CD4-positive, alpha-beta T cell treated with Interleukin-15 for 4 hours (primary cell): ENCODE data around the gene DOK3.

Experiments used
- DNase-seq: peaks from one replicate; pipeline ENCODE4 v3.0.0-alpha.2; 2020; ENCODE audit warnings: low spot score

The DOK3 gene

GRCh38 chr5:177479774-177480173 lies 29.9 kb downstream of the DOK3 start:
- no peak for DNase-seq

GRCh38 chr5:177478711-177479646 lies 30.6 kb downstream of the DOK3 start:
- DNase-seq, result no peak

DNA sequence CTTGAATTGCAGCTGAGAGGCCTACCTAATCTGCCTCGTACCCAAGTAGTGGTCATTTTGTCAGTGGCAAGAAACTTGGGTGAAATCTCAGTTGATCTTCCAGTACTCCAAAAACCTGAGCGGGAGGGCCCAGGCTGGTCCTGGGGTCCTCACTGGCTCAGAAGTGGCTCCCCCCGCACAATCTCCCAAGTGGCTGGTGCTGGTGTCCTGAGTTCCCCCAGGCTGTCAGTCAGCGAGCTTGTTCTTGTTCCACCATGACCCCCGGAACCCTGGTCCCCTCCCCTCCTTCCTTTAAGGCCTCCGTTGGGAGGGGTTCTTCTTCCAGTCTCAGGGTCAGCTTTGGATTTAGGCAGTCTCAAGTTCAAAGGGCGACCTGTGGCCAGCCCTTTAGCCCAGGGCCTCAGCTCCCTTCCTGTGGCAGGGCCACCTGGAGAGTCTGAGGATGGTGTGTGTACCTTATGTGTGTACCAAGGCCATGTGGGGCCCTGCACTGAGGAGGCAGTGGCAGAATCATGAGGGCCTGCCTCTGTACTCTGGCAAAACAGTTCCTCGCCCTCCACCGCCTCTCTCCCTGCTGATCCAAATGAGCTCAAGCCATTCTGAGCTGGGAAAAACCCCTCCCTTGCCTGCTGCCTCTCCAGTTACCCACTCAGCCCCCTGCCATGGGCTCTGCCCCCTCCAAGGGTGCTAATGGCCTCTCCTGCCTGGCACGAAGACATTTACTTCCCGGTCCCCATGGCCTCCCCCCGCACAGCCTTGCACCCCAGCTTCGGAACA lies 31.7 kb downstream of the DOK3 start:
- DNase-seq, result no peak

GRCh38 chr5:177476531-177477233 lies 32.9 kb downstream of the DOK3 start:
- no peak for DNase-seq

- DNase-seq, result no peak
Observed at GRCh38 chr5:177475563-177476427, 33.8 kb downstream of the DOK3 start.

DNA sequence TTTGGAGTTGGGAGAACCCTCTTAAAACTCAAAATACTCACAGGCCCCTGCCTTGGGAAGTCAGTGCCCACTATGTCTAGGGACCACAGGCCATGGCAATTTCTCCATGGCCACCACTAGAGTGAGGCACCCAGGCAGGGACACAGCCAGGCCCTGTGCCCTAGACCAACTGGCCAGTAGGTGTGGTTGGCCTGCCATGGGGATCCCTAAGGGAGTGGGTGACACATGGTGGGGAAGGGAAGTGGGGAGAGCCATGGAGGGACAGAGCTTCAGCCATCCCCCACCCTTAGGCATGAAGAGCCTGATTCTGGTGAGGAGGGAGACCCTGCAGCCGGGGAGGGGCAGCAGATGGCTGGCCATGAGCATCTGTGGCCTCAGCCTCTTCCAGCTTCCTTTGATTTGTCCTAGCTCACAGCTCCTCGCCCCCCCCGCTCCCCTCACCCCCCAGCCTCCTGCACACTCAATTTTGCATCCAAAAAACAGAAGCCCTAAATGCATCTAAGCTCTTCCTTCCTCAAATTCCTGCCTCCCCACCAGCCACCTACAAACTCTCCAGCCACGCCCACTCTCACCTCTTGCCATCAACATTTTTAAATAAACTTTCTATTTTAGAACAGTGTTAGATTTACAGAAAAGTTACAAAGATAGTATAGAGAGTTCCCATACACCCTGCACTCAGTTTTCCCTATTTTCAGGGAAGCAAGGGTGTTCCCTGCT lies 34.6 kb downstream of the DOK3 start:
- DNase-seq, result no peak

- DNase-seq, result no peak
Observed at GRCh38 chr5:177474002-177474476, 35.6 kb downstream of the DOK3 start.

DNA sequence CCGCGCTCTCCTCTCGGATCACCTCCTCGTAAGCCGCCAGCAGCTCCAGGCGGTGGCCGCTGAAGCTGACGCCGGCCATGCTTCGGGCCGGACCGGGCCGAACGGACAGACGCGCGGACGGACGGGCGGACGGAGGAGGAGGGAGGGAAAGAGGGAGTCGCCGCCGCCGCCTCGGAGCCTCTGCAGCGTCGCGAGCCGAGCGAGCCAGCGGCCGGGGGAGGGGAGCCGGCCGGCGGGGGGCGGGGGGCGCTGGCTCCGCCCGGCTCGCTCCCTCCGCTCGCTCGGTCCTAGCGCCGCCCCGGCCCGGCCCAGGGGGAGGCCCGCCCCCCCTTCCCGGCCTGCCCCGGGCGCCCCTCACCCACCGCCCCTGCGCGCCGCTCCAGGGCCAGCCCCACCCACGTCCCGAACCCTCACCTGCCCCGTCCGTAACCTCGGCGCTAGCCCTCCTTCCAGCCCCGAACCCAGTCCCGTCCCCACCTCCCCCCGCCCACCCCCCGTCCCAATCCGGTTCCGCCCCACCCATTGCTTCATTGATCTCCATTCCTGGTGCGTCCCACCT lies 36.1 kb downstream of the DOK3 start, which contains the start of gene DBN1:
Gene DBN1, minus strand, starts transcription at position 192 of the 559 bp plus-strand sequence. Its CDS starts 113 bp downstream, at position 79.
- DNase-seq, result no peak

DNA sequence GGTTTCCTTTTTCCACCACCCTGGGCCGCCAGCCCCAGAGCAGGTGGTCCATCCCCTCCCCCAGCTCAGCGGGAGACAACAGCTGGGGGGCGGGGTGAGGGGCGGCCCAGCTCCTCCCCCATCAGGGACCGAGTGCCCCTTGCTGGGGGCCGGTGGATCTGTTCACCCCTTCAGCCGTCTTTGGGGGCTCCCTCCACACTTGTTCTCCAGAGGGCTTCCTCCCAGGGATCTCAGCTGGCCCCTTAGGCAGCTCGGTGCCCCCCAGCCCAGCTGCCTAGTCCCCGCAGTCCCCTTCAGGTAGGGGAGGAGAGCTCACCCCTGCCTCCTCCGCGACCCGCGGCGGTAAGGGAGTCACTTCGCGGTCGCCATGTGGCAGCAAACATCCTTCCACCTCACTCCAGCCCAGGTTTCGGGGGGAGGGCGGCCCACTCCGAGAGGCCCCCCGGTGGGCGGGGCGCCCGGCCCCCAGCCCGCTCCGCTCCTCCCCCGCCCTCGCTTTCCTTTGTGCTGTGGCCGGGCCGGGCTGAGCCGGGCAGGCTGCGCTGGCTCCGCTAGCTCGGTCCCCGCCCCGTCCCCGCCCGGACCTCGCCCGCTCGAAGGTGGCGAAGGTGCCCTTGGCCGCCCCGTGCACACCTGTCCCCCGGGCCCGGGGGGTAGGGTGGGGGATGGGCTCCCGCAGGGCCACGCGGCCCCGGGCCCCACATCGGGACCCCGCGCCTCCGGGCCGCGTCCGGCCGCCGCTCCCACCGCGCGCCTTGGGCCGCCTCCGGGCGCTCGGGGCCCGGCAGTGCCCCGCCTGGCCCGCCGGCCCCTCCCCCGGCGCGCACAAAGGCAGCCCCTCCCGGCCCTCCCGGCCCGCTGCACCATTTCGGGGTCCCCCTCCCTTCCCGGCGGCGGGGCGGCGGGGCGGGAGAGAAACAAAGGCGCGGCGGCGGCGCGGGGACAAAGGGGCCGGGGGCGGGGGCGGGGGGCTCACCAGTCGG lies 36.9 kb downstream of the DOK3 start:
- DNase-seq, result peak; percentile 48

GRCh38 chr5:177471610-177472356 lies 37.8 kb downstream of the DOK3 start:
- DNase-seq, result peak; percentile 48

DNA sequence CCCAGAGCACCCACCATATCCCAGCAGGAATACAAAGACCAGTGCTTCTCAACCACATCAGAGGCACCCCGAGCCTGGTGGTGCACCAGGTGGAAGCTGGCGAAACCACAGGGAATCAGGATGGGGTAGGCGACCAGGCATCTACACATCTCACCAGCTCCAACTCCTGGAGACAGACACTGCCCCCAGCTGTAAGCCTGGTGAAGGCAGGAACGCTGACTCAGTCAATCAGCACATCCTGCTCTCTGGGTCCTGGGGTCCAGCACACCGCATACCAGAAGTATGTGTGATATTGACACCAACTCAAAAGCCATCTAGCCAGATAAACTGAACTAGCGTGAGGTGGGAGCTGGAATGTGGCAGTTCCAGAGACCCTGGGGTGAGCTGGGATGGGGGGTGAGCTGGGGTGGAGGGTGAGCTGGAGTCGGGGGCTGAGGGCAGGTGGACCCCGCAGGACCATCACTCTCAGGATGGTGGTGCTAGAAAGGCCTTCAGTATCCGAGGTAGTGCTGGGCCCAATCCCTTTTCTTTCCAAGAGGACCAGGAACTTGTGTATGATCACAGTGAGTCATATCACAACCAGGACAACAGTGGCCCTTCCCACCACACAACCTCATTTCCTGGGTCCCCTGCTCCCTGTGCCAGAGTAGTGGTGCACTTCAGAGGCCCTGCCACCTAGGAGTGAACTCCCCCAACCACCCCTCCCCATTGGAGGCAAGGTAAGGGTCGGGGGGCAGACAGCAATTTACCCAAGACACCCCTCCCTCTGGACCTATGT lies 38.7 kb downstream of the DOK3 start:
- DNase-seq, result no peak

DNA sequence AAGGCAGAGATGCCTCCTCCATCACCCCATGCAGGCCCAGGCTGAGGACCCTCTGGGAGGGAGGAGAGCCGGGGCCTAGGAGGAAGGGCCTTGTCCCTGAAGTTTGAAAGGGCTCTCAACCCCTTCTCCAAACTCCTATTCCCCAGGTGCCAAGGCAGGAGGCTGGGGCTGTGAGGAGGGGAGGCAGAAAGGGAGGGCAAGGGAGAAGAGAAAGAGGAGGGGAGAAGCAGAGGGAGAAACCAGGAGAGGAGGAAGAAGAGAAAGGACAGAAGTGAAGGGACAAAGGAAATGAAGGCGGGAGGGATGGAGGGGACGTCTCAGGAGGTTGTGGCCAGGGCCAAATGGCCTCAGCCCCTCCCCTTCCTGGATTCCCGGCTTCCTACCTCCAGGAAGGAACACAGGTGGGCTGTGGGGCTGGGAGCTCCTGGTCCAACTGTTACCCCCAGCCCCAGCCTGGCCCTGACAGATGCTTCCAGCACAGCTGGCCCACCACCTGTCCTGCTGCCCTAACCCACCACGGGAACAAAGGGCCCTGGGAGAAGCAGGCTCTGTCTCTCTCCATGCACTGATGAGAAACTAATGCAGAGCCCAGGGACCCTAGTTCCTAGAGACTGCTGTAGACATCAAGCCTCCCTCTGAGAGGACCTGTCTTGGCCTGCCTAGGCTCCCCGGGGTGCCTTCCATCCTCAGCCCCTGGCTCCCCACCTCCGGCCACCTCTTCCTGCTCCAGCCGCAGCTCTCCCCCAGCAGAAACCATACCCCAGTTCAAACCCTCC lies 39.7 kb downstream of the DOK3 start:
- no peak for DNase-seq

GRCh38 chr5:177468685-177469628 lies 40.7 kb downstream of the DOK3 start:
- no peak for DNase-seq

GRCh38 chr5:177468329-177468684 lies 41.3 kb downstream of the DOK3 start:
- DNase-seq, result no peak

DNA sequence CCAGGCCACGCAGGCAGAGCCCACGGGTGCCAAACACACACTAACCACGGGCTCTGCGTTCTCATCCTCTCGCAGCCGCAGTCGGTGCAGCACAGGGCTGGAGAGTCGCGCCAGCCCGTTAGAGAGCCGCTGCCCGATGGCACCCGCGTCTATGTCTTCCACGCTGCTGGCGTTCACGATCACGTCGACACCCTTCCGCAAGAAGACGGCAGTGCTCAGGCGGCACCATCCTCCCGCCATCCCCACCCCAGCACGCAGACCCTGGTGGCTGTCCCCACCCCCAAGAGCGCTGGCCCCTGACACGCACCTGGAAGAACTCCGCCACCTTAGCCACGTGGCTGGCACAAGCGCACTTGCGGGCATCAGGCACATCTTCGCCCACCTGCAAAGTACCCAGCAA lies 42.2 kb downstream of the DOK3 start:
- DNase-seq, result no peak

GRCh38 chr5:177466861-177467260 lies 42.8 kb downstream of the DOK3 start:
- DNase-seq, result no peak
